Caco-2 (cell line): ENCODE data around the gene SOX6. TPM values are rescaled to one million over a fixed set of nuclear protein-coding genes. Genes with fewer than 3 reads are reported as not detected.

Experiments
- BruUV-seq: library from RNA; stranded (reverse); fragments of 400-500 nt; replicated peaks from 2 replicates; lab custom pipeline; 2021; lab: Mats Ljungman, UMichigan
- CTCF ChIA-PET: fragments of 300-600 bp; sonication (Branson Sonifier 250); formaldehyde crosslinking; loops from one replicate; lab custom pipeline; 2022; ENCODE audit warnings: antibody characterized with exemption; lab: Charles Lee
- POLR2A ChIA-PET: fragments of 300-600 bp; sonication (Branson Sonifier 250); formaldehyde crosslinking; loops from one replicate; lab custom pipeline; 2022; ENCODE audit warnings: antibody characterized with exemption; lab: Charles Lee
- DNase-seq, 2 experiments: peaks; one replicate each; pipeline versions ENCODE4 v3.0.0 to v3.0.0-alpha.2; 2020 to 2022
- H3K27me3 ChIP-seq: replicated peaks from 2 replicates; pipeline ENCODE4 v1.6.0; 2011; ENCODE audit warnings: low read length; ENCODE audit not compliant: control insufficient read depth, insufficient read depth
- H3K36me3 ChIP-seq: 2 replicates; pipeline ENCODE4 v1.5.1; 2011; ENCODE audit warnings: low read length; ENCODE audit not compliant: control insufficient read depth, insufficient read depth
- H3K4me1 ChIP-seq: fragments of 250-450 bp; sonication (Bioruptor Pico); 2 replicates; pipeline ENCODE4 v1.5.1; 2020; ENCODE audit warnings: mild to moderate bottlenecking
- H3K4me3 ChIP-seq: 2 replicates; pipeline ENCODE4 v1.5.1; 2011; ENCODE audit warnings: low read depth, mild to moderate bottlenecking, control low read depth, low read length
- H3K9me3 ChIP-seq: fragments of 250-450 bp; sonication (Bioruptor Pico); 2 replicates; pipeline ENCODE4 v1.5.1; 2020; ENCODE audit warnings: mild to moderate bottlenecking, moderate library complexity
- H3K27ac Mint-ChIP-seq: one replicate; pipeline ENCODE4 v1.8.0; 2022; ENCODE audit warnings: mixed read lengths; ENCODE audit not compliant: unreplicated experiment
- H3K27me3 Mint-ChIP-seq: one replicate; pipeline ENCODE4 v1.8.0; 2022; ENCODE audit warnings: mixed read lengths; ENCODE audit not compliant: insufficient read depth, unreplicated experiment
- H3K36me3 Mint-ChIP-seq: one replicate; pipeline ENCODE4 v1.8.0; 2022; ENCODE audit warnings: mild to moderate bottlenecking, mixed read lengths; ENCODE audit not compliant: insufficient read depth, unreplicated experiment
- H3K4me1 Mint-ChIP-seq: one replicate; pipeline ENCODE4 v1.8.0; 2022; ENCODE audit warnings: low read depth, mixed read lengths; ENCODE audit not compliant: unreplicated experiment
- H3K4me3 Mint-ChIP-seq: one replicate; pipeline ENCODE4 v1.8.0; 2022; ENCODE audit warnings: mild to moderate bottlenecking, moderate library complexity, mixed read lengths; ENCODE audit not compliant: unreplicated experiment
- H3K9me3 Mint-ChIP-seq: one replicate; pipeline ENCODE4 v1.8.0; 2022; ENCODE audit warnings: mixed read lengths; ENCODE audit not compliant: unreplicated experiment
- CTCF ChIP-seq, 2 experiments: fragments of 200-600 bp in 1 of 2; IDR thresholded peaks; 1 replicate in 1 of 2; 2 replicates in 1 of 2; pipeline versions ENCODE4 v1.5.1 to v1.8.0; 2011 to 2022; ENCODE audit warnings: antibody characterized with exemption in 1 of 2, control low read depth in 1 of 2, inconsistent platforms in 1 of 2, low read depth in 1 of 2, low read length in 1 of 2, mild to moderate bottlenecking in 1 of 2, moderate library complexity in 1 of 2; ENCODE audit not compliant: insufficient read depth in 1 of 2, severe bottlenecking in 1 of 2, unreplicated experiment in 1 of 2
- intact Hi-C: fragments of 100-400 bp; cut with micrococcal nuclease; formaldehyde crosslinking; loops from one replicate; pipeline ENCODE4 v1.10.0; 2022; ENCODE audit not compliant: unreplicated experiment
- total RNA-seq: library from RNA; stranded (reverse); gene quantifications from 2 replicates; pipeline ENCODE4 v1.2.3, GENCODE V29; 2022

Gene SOX6
- total RNA-seq, 1 experiment from 2014 or later, result 10.8 TPM

GRCh38 chr11:16117989-16118756, 238.2 kb downstream of the SOX6 start:
- H3K4me1 ChIP-seq, result peaks cover 38% of the 10 kb centered on the region
- CTCF ChIA-PET, result no interaction called here
- H3K4me1 Mint-ChIP-seq, result peaks cover 32% of the 10 kb centered on the region
- H3K36me3 Mint-ChIP-seq, result no peaks in the 10 kb centered on the region
- H3K4me3 ChIP-seq, result no peak overlapping the region
- no peak for TF ChIP-seq CTCF (IDR thresholded peaks at IDR 0.05; ENCODE audit: insufficient read depth in 1 of 2, low read depth in 1 of 2, low read length in 1 of 2, severe bottlenecking in 1 of 2, unreplicated experiment in 1 of 2)
- H3K9me3 Mint-ChIP-seq, result no peaks in the 10 kb centered on the region
- H3K27me3 Mint-ChIP-seq, result no peaks in the 10 kb centered on the region
- no peaks in the 10 kb centered on the region for H3K27me3 ChIP-seq
- peaks cover 1% of the 10 kb centered on the region; the same call in 1 of the 2 replicates for H3K36me3 ChIP-seq
- no peak overlapping the region for H3K4me3 Mint-ChIP-seq
- POLR2A ChIA-PET, result no interaction called here
- no peaks in the 10 kb centered on the region for H3K9me3 ChIP-seq
- DNase-seq, result no peak
- no TSS peak for BruUV-seq
- H3K27ac Mint-ChIP-seq, result no peak overlapping the region
- intact Hi-C loops, result no loop called here

GRCh38 chr11:16114978-16115871, 241.1 kb downstream of the SOX6 start:
- H3K27me3 Mint-ChIP-seq, result no peaks in the 10 kb centered on the region
- peaks cover 1% of the 10 kb centered on the region for H3K36me3 ChIP-seq
- H3K4me1 ChIP-seq, result peaks cover 55% of the 10 kb centered on the region
- intact Hi-C loops, result loop anchor here (2.0 kb wide), 4 partner anchors 16 to 492 kb away; no protein-coding TSS in a partner anchor
- ChIA-PET CTCF (interaction anchor here (1.8 kb wide), 1 partner anchor 499 kb away, joined by 5 read pairs; no protein-coding TSS in a partner anchor), POLR2A (no interaction called here)
- no peaks in the 10 kb centered on the region for H3K27me3 ChIP-seq
- no TSS peak for BruUV-seq
- peak; percentile 51 to 55 for DNase-seq
- H3K4me3 Mint-ChIP-seq, result peak overlapping the region; percentile 58
- H3K4me1 Mint-ChIP-seq, result peaks cover 47% of the 10 kb centered on the region
- H3K9me3 Mint-ChIP-seq, result no peaks in the 10 kb centered on the region
- no peak for TF ChIP-seq CTCF (IDR thresholded peaks at IDR 0.05; ENCODE audit: insufficient read depth in 1 of 2, low read depth in 1 of 2, low read length in 1 of 2, severe bottlenecking in 1 of 2, unreplicated experiment in 1 of 2)
- H3K4me3 ChIP-seq, result no peak overlapping the region
- H3K9me3 ChIP-seq, result no peaks in the 10 kb centered on the region
- H3K36me3 Mint-ChIP-seq, result no peaks in the 10 kb centered on the region
- H3K27ac Mint-ChIP-seq, result peak overlapping the region; percentile 85

GRCh38 chr11:16114431-16114830, 241.9 kb downstream of the SOX6 start:
- H3K27me3 Mint-ChIP-seq, result no peaks in the 10 kb centered on the region
- DNase-seq, result no peak
- Histone ChIP-seq H3K9me3 (no peaks in the 10 kb centered on the region), H3K36me3 (peaks cover 1% of the 10 kb centered on the region), H3K4me1 (peaks cover 55% of the 10 kb centered on the region), H3K27me3 (no peaks in the 10 kb centered on the region), H3K4me3 (no peak overlapping the region)
- H3K9me3 Mint-ChIP-seq, result no peaks in the 10 kb centered on the region
- ChIA-PET CTCF (no interaction called here), POLR2A (no interaction called here)
- intact Hi-C loops, result loop anchor here (2.0 kb wide), 4 partner anchors 16 to 492 kb away; no protein-coding TSS in a partner anchor
- no peaks in the 10 kb centered on the region for H3K36me3 Mint-ChIP-seq
- BruUV-seq, result no TSS peak
- TF ChIP-seq CTCF (IDR thresholded peaks at IDR 0.05; ENCODE audit: insufficient read depth in 1 of 2, low read depth in 1 of 2, low read length in 1 of 2, severe bottlenecking in 1 of 2, unreplicated experiment in 1 of 2), result no peak
- H3K27ac Mint-ChIP-seq, result no peak overlapping the region
- H3K4me3 Mint-ChIP-seq, result no peak overlapping the region
- peaks cover 41% of the 10 kb centered on the region for H3K4me1 Mint-ChIP-seq
